SK-N-SH treated with all-trans-retinoic acid at 6 μM for 48 hours (cell line): ENCODE data around the gene LIN52.

ENCODE experiments used
- ATAC-seq: fragments of 200-7000 bp; cut with Tn5 transposase; 3 replicates; pipeline ENCODE4 v1.9.1; 2020; ENCODE audit warnings: mild to moderate bottlenecking, moderate library complexity
- BACH2 ChIP-seq: fragments of 250-450 bp; sonication (Bioruptor Pico); IDR thresholded peaks from 2 replicates; pipeline ENCODE4 v1.9.0; 2021; ENCODE audit warnings: mild to moderate bottlenecking, borderline replicate concordance
- ESRRG ChIP-seq: fragments of 250-450 bp; sonication (Bioruptor Pico); IDR thresholded peaks from 2 replicates; pipeline ENCODE4 v1.6.1; 2021; ENCODE audit warnings: mild to moderate bottlenecking
- OSR1 ChIP-seq: fragments of 250-450 bp; sonication (Bioruptor Pico); IDR thresholded peaks from 2 replicates; pipeline ENCODE4 v1.8.0; 2022; ENCODE audit warnings: moderate library complexity, mild to moderate bottlenecking, inconsistent platforms
- PPARA ChIP-seq: fragments of 250-450 bp; sonication (Bioruptor Pico); IDR thresholded peaks from 2 replicates; pipeline ENCODE4 v1.5.0; 2020; ENCODE audit warnings: mild to moderate bottlenecking, borderline replicate concordance
- RARB ChIP-seq: fragments of 250-450 bp; sonication (Bioruptor Pico); IDR thresholded peaks from 2 replicates; pipeline ENCODE4 v1.8.0; 2021; ENCODE audit warnings: mild to moderate bottlenecking, moderate library complexity
- ZC3H10 ChIP-seq: fragments of 250-450 bp; sonication (Bioruptor Pico); IDR thresholded peaks from 2 replicates; pipeline ENCODE4 v1.5.1; 2021; ENCODE audit warnings: mild to moderate bottlenecking, moderate library complexity
- ZFP3 ChIP-seq: fragments of 250-450 bp; sonication (Bioruptor Pico); IDR thresholded peaks from 2 replicates; pipeline ENCODE4 v1.5.0; 2020; ENCODE audit warnings: mild to moderate bottlenecking, moderate library complexity
- ZNF70 ChIP-seq: fragments of 450-650 bp; formaldehyde crosslinking; IDR thresholded peaks from 2 replicates; pipeline ENCODE4 v1.5.0; 2020; ENCODE audit warnings: mild to moderate bottlenecking, moderate library complexity
- ZNF8 ChIP-seq: fragments of 450-650 bp; formaldehyde crosslinking; IDR thresholded peaks from 2 replicates; pipeline ENCODE4 v1.5.0; 2020; ENCODE audit warnings: mild to moderate bottlenecking, moderate library complexity
- TF ChIP-seq, protein P1 (sequence below): fragments of 250-450 bp; sonication (Bioruptor Pico); IDR thresholded peaks from 2 replicates; pipeline ENCODE4 v1.8.0; 2020; ENCODE audit warnings: mild to moderate bottlenecking, moderate library complexity, borderline replicate concordance
- TF ChIP-seq, protein P2 (sequence below): fragments of 250-450 bp; sonication (Bioruptor Pico); IDR thresholded peaks from 2 replicates; pipeline ENCODE4 v1.5.1; 2020; ENCODE audit warnings: low read depth, mild to moderate bottlenecking, moderate library complexity
- TF ChIP-seq, protein P3 (sequence below): fragments of 250-450 bp; sonication (Bioruptor Pico); IDR thresholded peaks from 2 replicates; pipeline ENCODE4 v1.5.0; 2020; ENCODE audit warnings: mild to moderate bottlenecking, moderate library complexity
- TF ChIP-seq, protein P4 (sequence below): fragments of 250-450 bp; sonication (Bioruptor Pico); IDR thresholded peaks from 2 replicates; pipeline ENCODE4 v1.5.1; 2021; ENCODE audit warnings: mild to moderate bottlenecking, moderate library complexity

Gene LIN52

DNA sequence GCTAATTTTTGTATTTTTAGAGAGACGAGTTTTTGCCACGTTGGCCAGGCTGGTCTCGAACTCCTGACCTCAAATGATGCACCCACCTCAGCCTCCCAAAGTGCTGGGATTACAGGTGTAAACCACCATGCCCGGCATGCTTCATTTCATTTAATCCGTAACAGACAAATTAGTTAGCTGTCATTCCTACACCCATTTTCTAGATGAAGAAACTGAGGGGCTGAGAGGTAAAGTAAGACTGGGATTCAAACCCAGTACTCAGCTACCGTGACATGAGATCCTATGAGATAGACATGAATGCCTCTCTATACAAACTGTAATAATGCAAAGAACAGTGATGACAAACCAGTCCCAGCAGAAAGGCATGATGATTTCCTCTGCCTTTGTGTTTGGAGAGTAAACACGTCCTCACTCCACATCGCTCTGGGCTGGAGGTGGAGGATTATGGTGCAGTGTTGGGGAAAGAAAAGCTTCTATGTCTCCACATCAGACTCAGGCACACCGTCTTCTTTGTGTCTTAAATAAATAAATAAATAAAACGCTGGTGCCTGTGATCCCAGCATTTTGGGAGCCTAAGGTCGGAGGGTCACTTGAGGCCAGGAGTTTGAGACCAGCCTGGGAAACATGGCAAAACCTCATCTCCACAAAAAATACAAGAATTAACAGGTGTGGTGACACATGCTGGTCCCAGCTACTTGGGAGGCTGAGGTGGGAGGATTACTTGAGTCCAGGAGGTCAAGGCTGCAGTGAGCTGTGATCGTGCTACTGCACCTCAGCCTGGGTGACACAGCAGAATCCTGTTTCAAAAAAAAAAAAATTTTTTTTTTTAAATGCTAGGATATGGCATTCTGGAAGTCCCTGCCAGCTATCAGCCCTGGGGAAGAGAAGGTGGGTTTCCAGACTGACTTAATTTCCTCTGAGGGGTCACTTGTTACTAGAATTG is 164.9 kb downstream of the LIN52 start:
- ATAC-seq = no peak
- TF ChIP-seq ZNF8 = no peak
- no peak for TF ChIP-seq RARB (CRISPR knock-in tag)
- no peak for TF ChIP-seq ESRRG (CRISPR knock-in tag)
- TF ChIP-seq BACH2 = no peak
- no peak for TF ChIP-seq PPARA
- TF ChIP-seq OSR1 (CRISPR knock-in tag) = no peak
- TF ChIP-seq, protein P1, sequence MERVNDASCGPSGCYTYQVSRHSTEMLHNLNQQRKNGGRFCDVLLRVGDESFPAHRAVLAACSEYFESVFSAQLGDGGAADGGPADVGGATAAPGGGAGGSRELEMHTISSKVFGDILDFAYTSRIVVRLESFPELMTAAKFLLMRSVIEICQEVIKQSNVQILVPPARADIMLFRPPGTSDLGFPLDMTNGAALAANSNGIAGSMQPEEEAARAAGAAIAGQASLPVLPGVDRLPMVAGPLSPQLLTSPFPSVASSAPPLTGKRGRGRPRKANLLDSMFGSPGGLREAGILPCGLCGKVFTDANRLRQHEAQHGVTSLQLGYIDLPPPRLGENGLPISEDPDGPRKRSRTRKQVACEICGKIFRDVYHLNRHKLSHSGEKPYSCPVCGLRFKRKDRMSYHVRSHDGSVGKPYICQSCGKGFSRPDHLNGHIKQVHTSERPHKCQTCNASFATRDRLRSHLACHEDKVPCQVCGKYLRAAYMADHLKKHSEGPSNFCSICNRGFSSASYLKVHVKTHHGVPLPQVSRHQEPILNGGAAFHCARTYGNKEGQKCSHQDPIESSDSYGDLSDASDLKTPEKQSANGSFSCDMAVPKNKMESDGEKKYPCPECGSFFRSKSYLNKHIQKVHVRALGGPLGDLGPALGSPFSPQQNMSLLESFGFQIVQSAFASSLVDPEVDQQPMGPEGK = no peak
- no peak for TF ChIP-seq ZFP3 (CRISPR knock-in tag)
- TF ChIP-seq, protein P2, sequence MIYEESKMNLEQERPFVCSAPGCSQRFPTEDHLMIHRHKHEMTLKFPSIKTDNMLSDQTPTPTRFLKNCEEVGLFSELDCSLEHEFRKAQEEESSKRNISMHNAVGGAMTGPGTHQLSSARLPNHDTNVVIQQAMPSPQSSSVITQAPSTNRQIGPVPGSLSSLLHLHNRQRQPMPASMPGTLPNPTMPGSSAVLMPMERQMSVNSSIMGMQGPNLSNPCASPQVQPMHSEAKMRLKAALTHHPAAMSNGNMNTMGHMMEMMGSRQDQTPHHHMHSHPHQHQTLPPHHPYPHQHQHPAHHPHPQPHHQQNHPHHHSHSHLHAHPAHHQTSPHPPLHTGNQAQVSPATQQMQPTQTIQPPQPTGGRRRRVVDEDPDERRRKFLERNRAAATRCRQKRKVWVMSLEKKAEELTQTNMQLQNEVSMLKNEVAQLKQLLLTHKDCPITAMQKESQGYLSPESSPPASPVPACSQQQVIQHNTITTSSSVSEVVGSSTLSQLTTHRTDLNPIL = no peak
- no peak for TF ChIP-seq ZNF70
- TF ChIP-seq, protein P3, sequence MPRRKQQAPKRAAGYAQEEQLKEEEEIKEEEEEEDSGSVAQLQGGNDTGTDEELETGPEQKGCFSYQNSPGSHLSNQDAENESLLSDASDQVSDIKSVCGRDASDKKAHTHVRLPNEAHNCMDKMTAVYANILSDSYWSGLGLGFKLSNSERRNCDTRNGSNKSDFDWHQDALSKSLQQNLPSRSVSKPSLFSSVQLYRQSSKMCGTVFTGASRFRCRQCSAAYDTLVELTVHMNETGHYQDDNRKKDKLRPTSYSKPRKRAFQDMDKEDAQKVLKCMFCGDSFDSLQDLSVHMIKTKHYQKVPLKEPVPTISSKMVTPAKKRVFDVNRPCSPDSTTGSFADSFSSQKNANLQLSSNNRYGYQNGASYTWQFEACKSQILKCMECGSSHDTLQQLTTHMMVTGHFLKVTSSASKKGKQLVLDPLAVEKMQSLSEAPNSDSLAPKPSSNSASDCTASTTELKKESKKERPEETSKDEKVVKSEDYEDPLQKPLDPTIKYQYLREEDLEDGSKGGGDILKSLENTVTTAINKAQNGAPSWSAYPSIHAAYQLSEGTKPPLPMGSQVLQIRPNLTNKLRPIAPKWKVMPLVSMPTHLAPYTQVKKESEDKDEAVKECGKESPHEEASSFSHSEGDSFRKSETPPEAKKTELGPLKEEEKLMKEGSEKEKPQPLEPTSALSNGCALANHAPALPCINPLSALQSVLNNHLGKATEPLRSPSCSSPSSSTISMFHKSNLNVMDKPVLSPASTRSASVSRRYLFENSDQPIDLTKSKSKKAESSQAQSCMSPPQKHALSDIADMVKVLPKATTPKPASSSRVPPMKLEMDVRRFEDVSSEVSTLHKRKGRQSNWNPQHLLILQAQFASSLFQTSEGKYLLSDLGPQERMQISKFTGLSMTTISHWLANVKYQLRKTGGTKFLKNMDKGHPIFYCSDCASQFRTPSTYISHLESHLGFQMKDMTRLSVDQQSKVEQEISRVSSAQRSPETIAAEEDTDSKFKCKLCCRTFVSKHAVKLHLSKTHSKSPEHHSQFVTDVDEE (CRISPR knock-in tag) = no peak
- TF ChIP-seq, protein P4, sequence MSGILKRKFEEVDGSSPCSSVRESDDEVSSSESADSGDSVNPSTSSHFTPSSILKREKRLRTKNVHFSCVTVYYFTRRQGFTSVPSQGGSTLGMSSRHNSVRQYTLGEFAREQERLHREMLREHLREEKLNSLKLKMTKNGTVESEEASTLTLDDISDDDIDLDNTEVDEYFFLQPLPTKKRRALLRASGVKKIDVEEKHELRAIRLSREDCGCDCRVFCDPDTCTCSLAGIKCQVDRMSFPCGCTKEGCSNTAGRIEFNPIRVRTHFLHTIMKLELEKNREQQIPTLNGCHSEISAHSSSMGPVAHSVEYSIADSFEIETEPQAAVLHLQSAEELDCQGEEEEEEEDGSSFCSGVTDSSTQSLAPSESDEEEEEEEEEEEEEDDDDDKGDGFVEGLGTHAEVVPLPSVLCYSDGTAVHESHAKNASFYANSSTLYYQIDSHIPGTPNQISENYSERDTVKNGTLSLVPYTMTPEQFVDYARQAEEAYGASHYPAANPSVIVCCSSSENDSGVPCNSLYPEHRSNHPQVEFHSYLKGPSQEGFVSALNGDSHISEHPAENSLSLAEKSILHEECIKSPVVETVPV (CRISPR knock-in tag) = no peak
- TF ChIP-seq ZC3H10 = no peak
